IgD-negative memory B cell (primary cell): Measurements from ENCODE around the gene MYORG. TPM values are rescaled to one million over a fixed set of nuclear protein-coding genes. Genes with fewer than 3 reads are reported as not detected.
A peak's percentile ranks its signal among the peaks of the same experiment; 100 is the strongest.

ENCODE experiments used
- H3K27ac Mint-ChIP-seq, 3 donors: one replicate each; pipeline ENCODE4 v1.8.0; 2020 to 2022; ENCODE audit warnings: mild to moderate bottlenecking in 3 of 3, mixed read lengths in 3 of 3, moderate library complexity in 1 of 3
- H3K27me3 Mint-ChIP-seq: one replicate; pipeline ENCODE4 v1.8.0; 2021; ENCODE audit warnings: mixed read lengths
- H3K36me3 Mint-ChIP-seq: one replicate; pipeline ENCODE4 v1.8.0; 2020; ENCODE audit warnings: mild to moderate bottlenecking, mixed read lengths
- H3K4me1 Mint-ChIP-seq, 3 donors: one replicate each; pipeline ENCODE4 v1.8.0; 2020 to 2022; ENCODE audit warnings: mixed read lengths in 3 of 3, mild to moderate bottlenecking in 1 of 3
- H3K4me3 Mint-ChIP-seq, 4 donors: one replicate each; pipeline ENCODE4 v1.8.0; 2020 to 2022; ENCODE audit warnings: mild to moderate bottlenecking in 4 of 4, mixed read lengths in 4 of 4, moderate library complexity in 3 of 4
- H3K9me3 Mint-ChIP-seq, 3 donors: one replicate each; pipeline ENCODE4 v1.8.0; 2020 to 2021; ENCODE audit warnings: mixed read lengths in 3 of 3, mild to moderate bottlenecking in 1 of 3
- polyA plus RNA-seq: library from polyadenylated mRNA; unstranded; fragments of 300-500 nt; fragmentation: Illumina TruSeq; gene quantifications from one replicate; pipeline ENCODE4 v1.2.3, GENCODE V29; 2021

MYORG gene
- polyA plus RNA-seq, 1 donor from 2014 or later: 0.19 TPM

- Mint-ChIP-seq H3K4me3 (no peak overlapping the region), H3K27me3 (no peaks in the 10 kb centered on the region), H3K36me3 (peaks cover 3% of the 10 kb centered on the region), H3K4me1 (no peaks in the 10 kb centered on the region), H3K27ac (no peak overlapping the region), H3K9me3 (no peaks in the 10 kb centered on the region)
Measured at GRCh38 chr9:34398875-34399274, 22.2 kb upstream of the MYORG start.

- Mint-ChIP-seq H3K4me1 (no peaks in the 10 kb centered on the region), H3K36me3 (no peaks in the 10 kb centered on the region), H3K27ac (no peak overlapping the region), H3K27me3 (peaks cover 1% of the 10 kb centered on the region), H3K4me3 (no peak overlapping the region), H3K9me3 (no peaks in the 10 kb centered on the region)
Measured at GRCh38 chr9:34396276-34397214, 19.8 kb upstream of the MYORG start.

DNA sequence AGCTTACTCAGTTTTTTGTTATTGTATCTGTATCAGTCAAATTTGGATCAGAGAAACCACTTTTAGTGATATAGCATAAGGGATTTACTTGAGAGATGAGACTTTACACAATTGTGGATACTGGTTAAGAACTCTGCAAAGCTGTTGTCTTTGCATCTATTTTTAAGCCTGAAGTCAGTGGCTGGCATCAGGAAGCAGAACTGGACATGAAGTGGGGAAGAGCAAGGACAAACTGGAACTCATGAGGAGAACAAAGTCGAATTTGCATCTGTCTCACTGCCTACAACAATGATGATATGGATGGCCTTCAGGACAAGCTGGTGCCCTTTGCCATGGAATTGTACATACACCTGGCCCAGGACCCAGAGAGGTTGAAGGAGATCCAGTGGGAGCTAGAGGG lies 15.8 kb upstream of the MYORG start:
- Mint-ChIP-seq H3K4me3 (no peak overlapping the region), H3K9me3 (no peaks in the 10 kb centered on the region), H3K27ac (no peak overlapping the region), H3K27me3 (peaks cover 3% of the 10 kb centered on the region), H3K4me1 (no peaks in the 10 kb centered on the region), H3K36me3 (no peaks in the 10 kb centered on the region)

GRCh38 chr9:34387239-34387638 lies 10.5 kb upstream of the MYORG start:
- H3K27ac Mint-ChIP-seq: no peak overlapping the region
- peaks cover 0 to 8% (median 3%) of the 10 kb centered on the region in 3 donors for H3K4me1 Mint-ChIP-seq
- H3K9me3 Mint-ChIP-seq: no peaks in the 10 kb centered on the region
- H3K27me3 Mint-ChIP-seq: peaks cover 1% of the 10 kb centered on the region
- H3K4me3 Mint-ChIP-seq: no peak overlapping the region
- no peaks in the 10 kb centered on the region for H3K36me3 Mint-ChIP-seq

DNA sequence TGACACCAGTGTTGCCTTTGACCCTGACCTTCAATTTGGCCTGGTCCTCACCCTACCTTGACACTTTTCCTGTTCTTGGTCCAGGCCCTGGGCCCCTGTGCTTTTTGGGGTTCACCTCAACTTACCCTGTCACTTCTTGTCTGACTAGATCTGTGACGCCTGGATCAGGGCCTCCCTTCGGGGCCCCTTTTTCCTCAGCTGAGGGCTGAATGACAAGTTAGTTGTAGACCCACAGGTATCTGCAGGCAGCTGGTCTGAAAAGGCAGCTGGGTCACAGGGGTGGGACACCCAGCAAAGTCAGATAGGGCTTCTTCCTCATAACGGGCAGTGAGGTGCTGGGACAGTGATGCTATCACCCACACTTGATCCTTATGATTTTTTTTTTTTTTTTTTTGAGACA lies 10.0 kb upstream of the MYORG start:
- H3K27me3 Mint-ChIP-seq: peaks cover 1% of the 10 kb centered on the region
- no peak overlapping the region for H3K4me3 Mint-ChIP-seq
- H3K36me3 Mint-ChIP-seq: no peaks in the 10 kb centered on the region
- H3K4me1 Mint-ChIP-seq: peaks cover 0 to 8% (median 3%) of the 10 kb centered on the region in 3 donors
- no peak overlapping the region for H3K27ac Mint-ChIP-seq
- H3K9me3 Mint-ChIP-seq: no peaks in the 10 kb centered on the region

DNA sequence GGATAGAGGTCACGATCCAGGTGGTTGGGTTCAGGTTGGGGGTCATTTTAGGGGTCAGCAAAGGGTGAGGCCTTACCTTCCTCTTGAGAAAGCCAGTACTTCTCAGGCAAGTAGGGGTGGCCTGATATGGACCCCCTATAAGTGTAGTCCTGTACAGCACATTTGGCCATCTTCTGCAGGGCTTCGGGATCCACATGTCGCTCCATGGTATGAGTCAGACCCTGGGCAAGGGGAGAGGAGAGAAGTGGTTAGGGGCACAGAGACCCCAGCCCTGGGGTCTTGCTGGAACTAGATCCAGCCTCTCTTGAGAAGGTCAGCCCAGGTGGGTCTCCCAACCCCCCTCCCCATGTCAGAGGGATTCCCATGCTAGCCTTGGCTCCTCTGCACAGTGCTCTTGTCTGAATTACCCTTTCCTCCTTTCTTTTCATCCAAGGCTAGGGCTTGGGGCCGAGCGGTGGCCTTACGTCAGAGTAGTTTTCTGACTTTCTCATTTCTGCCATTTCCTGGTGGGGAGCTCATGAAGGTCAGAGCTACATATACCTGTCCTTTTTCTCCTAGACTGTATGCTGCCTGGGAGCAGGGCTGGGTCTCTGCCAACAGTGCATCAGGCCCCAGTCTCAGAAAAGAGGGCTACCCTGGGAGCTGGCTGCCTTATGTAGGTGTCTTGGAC lies 9.0 kb upstream of the MYORG start:
- Mint-ChIP-seq H3K4me1 (peaks cover 2 to 8% (median 8%) of the 10 kb centered on the region in 3 donors), H3K9me3 (no peaks in the 10 kb centered on the region), H3K27me3 (peaks cover 1% of the 10 kb centered on the region), H3K27ac (no peak overlapping the region), H3K36me3 (no peaks in the 10 kb centered on the region), H3K4me3 (no peak overlapping the region)

- Mint-ChIP-seq H3K4me1 (peaks cover 10 to 13% (median 11%) of the 10 kb centered on the region in 3 donors), H3K36me3 (no peaks in the 10 kb centered on the region), H3K9me3 (no peaks in the 10 kb centered on the region), H3K27ac (no peak overlapping the region), H3K4me3 (peak overlapping the region in 1 of 4 donors; percentile 56), H3K27me3 (peaks cover 1% of the 10 kb centered on the region)
Measured at GRCh38 chr9:34384368-34385165, 7.9 kb upstream of the MYORG start.

GRCh38 chr9:34383904-34384303 lies 7.2 kb upstream of the MYORG start:
- Mint-ChIP-seq H3K27ac (no peak overlapping the region), H3K4me3 (peak overlapping the region in 1 of 4 donors; percentile 56), H3K4me1 (peaks cover 16 to 18% (median 16%) of the 10 kb centered on the region in 3 donors), H3K9me3 (no peaks in the 10 kb centered on the region), H3K36me3 (no peaks in the 10 kb centered on the region), H3K27me3 (no peaks in the 10 kb centered on the region)

DNA sequence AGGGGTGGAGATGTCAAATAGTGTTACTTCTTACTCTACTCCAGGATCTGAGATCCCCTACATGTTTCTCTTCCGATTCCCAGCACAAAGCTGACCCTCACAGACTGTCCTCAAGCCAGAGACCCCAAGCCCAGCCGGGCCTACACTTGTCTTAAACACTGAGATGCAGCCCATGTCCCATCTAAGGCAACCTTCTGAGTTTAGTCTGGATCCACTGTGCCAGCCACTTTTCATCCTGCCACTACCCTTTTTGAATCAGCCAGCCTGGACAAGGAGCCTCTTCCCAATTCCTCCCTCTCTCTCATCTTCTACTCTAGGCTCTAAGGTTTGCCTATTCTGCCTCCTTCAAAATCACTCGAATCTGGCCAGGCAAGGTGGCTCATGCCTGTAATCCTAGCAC lies 6.2 kb upstream of the MYORG start:
- Mint-ChIP-seq H3K27me3 (no peaks in the 10 kb centered on the region), H3K9me3 (no peaks in the 10 kb centered on the region), H3K4me1 (peaks cover 16 to 18% (median 16%) of the 10 kb centered on the region in 3 donors), H3K27ac (peak overlapping the region in 1 of 3 donors; percentile 11), H3K36me3 (peaks cover 2% of the 10 kb centered on the region), H3K4me3 (peak overlapping the region in 1 of 4 donors; percentile 56)

GRCh38 chr9:34382054-34382453 lies 5.4 kb upstream of the MYORG start:
- Mint-ChIP-seq H3K27me3 (no peaks in the 10 kb centered on the region), H3K9me3 (no peaks in the 10 kb centered on the region), H3K27ac (no peak overlapping the region), H3K36me3 (peaks cover 2% of the 10 kb centered on the region), H3K4me3 (peak overlapping the region in 2 of 4 donors; percentile 77 to 97), H3K4me1 (peaks cover 16 to 20% (median 16%) of the 10 kb centered on the region in 3 donors)

DNA sequence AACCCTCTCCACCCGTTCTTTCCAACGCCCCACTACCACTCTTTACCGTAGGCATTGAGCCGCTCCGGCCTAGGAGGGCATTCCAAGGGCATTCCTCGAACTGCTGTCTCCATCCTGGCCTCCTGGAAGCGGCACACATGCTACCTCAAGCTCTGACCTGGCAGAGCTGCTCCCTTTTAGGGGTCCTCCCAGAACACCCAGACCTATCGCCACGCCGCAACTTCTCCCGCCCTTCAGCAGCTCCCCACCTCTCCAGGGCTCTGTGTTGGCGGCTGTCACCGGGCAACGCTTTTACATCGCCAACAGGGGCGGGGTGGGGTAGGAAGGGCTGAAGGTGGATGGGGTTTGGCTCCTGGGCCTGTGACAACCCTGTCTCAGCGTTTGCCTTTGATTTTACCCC lies 4.6 kb upstream of the MYORG start:
- H3K27me3 Mint-ChIP-seq: no peaks in the 10 kb centered on the region
- H3K36me3 Mint-ChIP-seq: peaks cover 2% of the 10 kb centered on the region
- peak overlapping the region in 2 of 3 donors; percentile 36 to 86 for H3K27ac Mint-ChIP-seq
- H3K4me1 Mint-ChIP-seq: peaks cover 16 to 24% (median 17%) of the 10 kb centered on the region in 3 donors
- no peaks in the 10 kb centered on the region for H3K9me3 Mint-ChIP-seq
- peak overlapping the region; percentile 77 to 97 (median 90) for H3K4me3 Mint-ChIP-seq

- Mint-ChIP-seq H3K4me1 (peaks cover 20 to 29% (median 23%) of the 10 kb centered on the region in 3 donors), H3K4me3 (peak overlapping the region; percentile 77 to 97 (median 90)), H3K27me3 (no peaks in the 10 kb centered on the region), H3K27ac (peak overlapping the region in 2 of 3 donors; percentile 36 to 86), H3K9me3 (no peaks in the 10 kb centered on the region), H3K36me3 (peaks cover 2% of the 10 kb centered on the region)
Measured at GRCh38 chr9:34380511-34381315, 4.0 kb upstream of the MYORG start.

GRCh38 chr9:34380034-34380510 lies 3.4 kb upstream of the MYORG start:
- H3K4me3 Mint-ChIP-seq: peak overlapping the region; percentile 77 to 97 (median 90)
- peaks cover 2% of the 10 kb centered on the region for H3K36me3 Mint-ChIP-seq
- peak overlapping the region; percentile 18 to 86 (median 63) for H3K27ac Mint-ChIP-seq
- no peaks in the 10 kb centered on the region for H3K9me3 Mint-ChIP-seq
- H3K27me3 Mint-ChIP-seq: no peaks in the 10 kb centered on the region
- peaks cover 26 to 34% (median 28%) of the 10 kb centered on the region in 3 donors for H3K4me1 Mint-ChIP-seq
